Smooth muscle cell (in vitro differentiated cells): ENCODE results near the gene MLLT10. TPM values are rescaled to one million over a fixed set of nuclear protein-coding genes. Genes with fewer than 3 reads are reported as not detected.
"Not testable (repeated sequence)": the region's sequence is repeated elsewhere in the genome, so short reads cannot be mapped to it uniquely, and the experiment has no call there.

Experiments
- DNase-seq: peaks from one replicate; lab custom pipeline; 2025; ENCODE audit not compliant: unreplicated experiment; lab: John Stamatoyannopoulos, UW
- H2AFZ ChIP-seq: fragments of 200-600 bp; sonication (generic); 2 replicates; pipeline ENCODE4 v1.6.0; 2016; ENCODE audit warnings: antibody characterized with exemption, low read depth, mild to moderate bottlenecking
- H3F3A ChIP-seq: fragments of 200-600 bp; sonication (generic); 2 replicates; pipeline ENCODE4 v1.6.0; 2017; ENCODE audit warnings: antibody characterized with exemption, low read depth
- H3K27ac ChIP-seq: fragments of 200-600 bp; sonication (generic); 2 replicates; pipeline ENCODE4 v1.5.1; 2016; ENCODE audit warnings: low read depth, mild to moderate bottlenecking
- H3K27me3 ChIP-seq: fragments of 200-600 bp; sonication (generic); 2 replicates; pipeline ENCODE4 v1.6.1; 2016; ENCODE audit warnings: low read depth, mild to moderate bottlenecking
- H3K36me3 ChIP-seq: fragments of 200-600 bp; sonication (generic); 2 replicates; pipeline ENCODE4 v1.5.1; 2016; ENCODE audit warnings: low read depth
- H3K4me1 ChIP-seq: fragments of 200-600 bp; sonication (generic); 2 replicates; pipeline ENCODE4 v1.5.1; 2016; ENCODE audit warnings: low read depth
- H3K4me2 ChIP-seq: fragments of 200-600 bp; sonication (generic); 2 replicates; pipeline ENCODE4 v1.6.0; 2016; ENCODE audit warnings: mild to moderate bottlenecking
- H3K4me3 ChIP-seq: fragments of 200-600 bp; sonication (generic); 2 replicates; pipeline ENCODE4 v1.5.1; 2016; ENCODE audit warnings: mild to moderate bottlenecking
- H3K79me2 ChIP-seq: fragments of 200-600 bp; sonication (generic); 2 replicates; pipeline ENCODE4 v1.6.0; 2016; ENCODE audit warnings: low read depth, mild to moderate bottlenecking
- H3K9ac ChIP-seq: fragments of 200-600 bp; sonication (generic); 2 replicates; pipeline ENCODE4 v1.6.0; 2016; ENCODE audit warnings: low read depth
- H3K9me3 ChIP-seq: fragments of 200-600 bp; sonication (generic); replicated peaks from 2 replicates; pipeline ENCODE4 v1.5.1; 2016; ENCODE audit warnings: low read depth
- H4K20me1 ChIP-seq: fragments of 200-600 bp; sonication (generic); 2 replicates; pipeline ENCODE4 v1.6.0; 2016; ENCODE audit warnings: low read depth
- WGBS: methylation state at CpG from one replicate; pipeline ENCODE4 v1.1.7; 2016; ENCODE audit warnings: low lambda C conversion rate; 5-methylcytosine and 5-hydroxymethylcytosine counted together
- polyA plus RNA-seq: library from polyadenylated mRNA; unstranded; fragments of >200 nt; fragmentation: Nextera tagmentation; extraction: Ambion mirVana; gene quantifications from 2 replicates; pipeline ENCODE4 v1.2.1, GENCODE V29; 2016
- total RNA-seq: library from RNA; depleted of rRNA; stranded (reverse); fragments of >200 nt; gene quantifications from 2 replicates; pipeline ENCODE4 v1.2.3, GENCODE V29; 2014
- TF ChIP-seq, protein P1 (sequence below): fragments of 200-600 bp; sonication (generic); IDR thresholded peaks from 2 replicates; pipeline ENCODE4 v1.5.1; 2017; ENCODE audit warnings: borderline replicate concordance, mild to moderate bottlenecking, antibody characterized with exemption; ENCODE audit not compliant: insufficient read depth, poor library complexity, severe bottlenecking

The MLLT10 gene
- total and polyA plus RNA-seq, 2 experiments from 2014 or later = 6.8 to 43.6 TPM

DNA sequence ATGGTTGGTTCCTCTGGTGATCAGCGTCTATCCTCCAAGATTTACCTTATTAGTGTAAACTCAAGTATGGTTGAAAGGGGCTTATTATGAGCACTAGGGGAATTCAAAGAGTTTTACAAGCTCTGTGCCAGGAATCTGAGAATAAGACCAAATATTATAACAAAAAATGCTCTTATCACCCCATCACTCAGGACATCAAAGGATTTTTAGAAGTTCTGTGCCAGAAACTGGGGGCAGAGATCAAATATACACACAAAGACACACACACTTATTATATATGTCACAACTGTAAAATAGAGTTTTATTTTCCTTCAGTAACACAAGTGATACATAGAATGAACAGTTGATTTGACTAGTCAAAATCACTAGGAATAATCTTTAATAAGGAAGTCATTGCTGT is 89.3 kb downstream of the MLLT10 start:
- no peaks in the 10 kb centered on the region for H4K20me1 ChIP-seq
- no peaks in the 10 kb centered on the region for H3K9me3 ChIP-seq
- no peak overlapping the region for H3K4me3 ChIP-seq
- no peaks in the 10 kb centered on the region for H3K36me3 ChIP-seq
- no peaks in the 10 kb centered on the region for H3K27me3 ChIP-seq
- WGBS = 81% methylated on average over 1 of the region's 1 CpG
- H2AFZ ChIP-seq = no peak overlapping the region
- no peak for DNase-seq
- TF ChIP-seq, protein P1, sequence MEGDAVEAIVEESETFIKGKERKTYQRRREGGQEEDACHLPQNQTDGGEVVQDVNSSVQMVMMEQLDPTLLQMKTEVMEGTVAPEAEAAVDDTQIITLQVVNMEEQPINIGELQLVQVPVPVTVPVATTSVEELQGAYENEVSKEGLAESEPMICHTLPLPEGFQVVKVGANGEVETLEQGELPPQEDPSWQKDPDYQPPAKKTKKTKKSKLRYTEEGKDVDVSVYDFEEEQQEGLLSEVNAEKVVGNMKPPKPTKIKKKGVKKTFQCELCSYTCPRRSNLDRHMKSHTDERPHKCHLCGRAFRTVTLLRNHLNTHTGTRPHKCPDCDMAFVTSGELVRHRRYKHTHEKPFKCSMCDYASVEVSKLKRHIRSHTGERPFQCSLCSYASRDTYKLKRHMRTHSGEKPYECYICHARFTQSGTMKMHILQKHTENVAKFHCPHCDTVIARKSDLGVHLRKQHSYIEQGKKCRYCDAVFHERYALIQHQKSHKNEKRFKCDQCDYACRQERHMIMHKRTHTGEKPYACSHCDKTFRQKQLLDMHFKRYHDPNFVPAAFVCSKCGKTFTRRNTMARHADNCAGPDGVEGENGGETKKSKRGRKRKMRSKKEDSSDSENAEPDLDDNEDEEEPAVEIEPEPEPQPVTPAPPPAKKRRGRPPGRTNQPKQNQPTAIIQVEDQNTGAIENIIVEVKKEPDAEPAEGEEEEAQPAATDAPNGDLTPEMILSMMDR = no peak
- H3K79me2 ChIP-seq = peaks cover 12% of the 10 kb centered on the region
- H3K4me1 ChIP-seq = no peaks in the 10 kb centered on the region
- H3K9ac ChIP-seq = no peak overlapping the region
- H3K4me2 ChIP-seq = no peak overlapping the region
- H3K27ac ChIP-seq = no peak overlapping the region
- no peaks in the 10 kb centered on the region for H3F3A ChIP-seq

DNA sequence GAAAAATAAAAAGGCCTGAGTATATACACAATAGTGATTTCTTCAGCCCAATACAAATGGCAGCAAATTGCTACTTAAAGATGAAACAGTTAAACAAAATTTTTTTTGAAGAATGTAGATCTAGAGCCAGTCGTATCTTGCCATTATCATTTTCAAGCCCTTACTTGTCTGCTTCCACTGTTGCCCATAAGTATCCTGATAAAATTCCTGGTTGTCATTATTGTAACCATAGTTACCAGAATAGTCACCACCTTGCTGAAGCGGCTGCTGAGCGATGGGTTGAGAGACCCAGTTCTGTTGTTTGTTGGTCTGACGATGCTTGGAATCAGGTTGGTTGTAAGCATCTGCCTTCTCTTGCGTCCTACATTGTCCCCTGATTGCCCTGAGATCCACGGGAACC is 90.4 kb downstream of the MLLT10 start:
- H3K9me3 ChIP-seq, DNase-seq, H3K27me3 ChIP-seq, H3K9ac ChIP-seq, H3F3A ChIP-seq, H3K4me3 ChIP-seq, H3K4me2 ChIP-seq, H3K4me1 ChIP-seq, H2AFZ ChIP-seq, H3K36me3 ChIP-seq, H4K20me1 ChIP-seq, H3K27ac ChIP-seq: not testable (repeated sequence)
- H3K79me2 ChIP-seq = peaks cover 12% of the 10 kb centered on the region
- WGBS = 94% methylated on average over 6 of the region's 6 CpGs

DNA sequence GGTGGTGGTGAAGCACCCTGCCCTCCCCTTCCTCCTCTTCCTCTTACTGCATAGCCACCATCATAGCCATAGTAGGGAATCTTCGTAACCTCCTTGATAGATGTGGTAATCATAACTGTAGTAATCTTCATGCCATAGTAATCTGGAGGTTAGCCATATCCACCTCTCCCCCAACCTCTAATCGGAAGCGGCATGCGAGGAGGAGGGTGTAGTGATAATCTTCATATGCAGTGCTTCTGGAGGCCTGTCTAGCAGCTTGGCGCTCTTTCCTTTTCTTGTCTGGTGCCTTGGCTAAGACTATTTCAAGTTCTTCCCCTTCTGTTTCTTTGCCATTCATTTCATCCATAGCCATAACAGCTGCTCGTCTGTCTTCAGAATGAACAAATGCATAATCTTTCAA is 90.9 kb downstream of the MLLT10 start:
- Histone ChIP-seq H3K9me3 (no peaks in the 10 kb centered on the region), H3K9ac (no peak overlapping the region), H3K36me3 (no peaks in the 10 kb centered on the region), H4K20me1 (no peaks in the 10 kb centered on the region), H3K4me3 (no peak overlapping the region), H3K27me3 (no peaks in the 10 kb centered on the region), H3K4me2 (no peak overlapping the region), H3K79me2 (peaks cover 12% of the 10 kb centered on the region), H3F3A (no peaks in the 10 kb centered on the region), H3K4me1 (no peaks in the 10 kb centered on the region), H3K27ac (no peak overlapping the region), H2AFZ (no peak overlapping the region)
- 97% methylated on average over 6 of the region's 6 CpGs for WGBS
- no peak for DNase-seq
- TF ChIP-seq, protein P1 = no peak

DNA sequence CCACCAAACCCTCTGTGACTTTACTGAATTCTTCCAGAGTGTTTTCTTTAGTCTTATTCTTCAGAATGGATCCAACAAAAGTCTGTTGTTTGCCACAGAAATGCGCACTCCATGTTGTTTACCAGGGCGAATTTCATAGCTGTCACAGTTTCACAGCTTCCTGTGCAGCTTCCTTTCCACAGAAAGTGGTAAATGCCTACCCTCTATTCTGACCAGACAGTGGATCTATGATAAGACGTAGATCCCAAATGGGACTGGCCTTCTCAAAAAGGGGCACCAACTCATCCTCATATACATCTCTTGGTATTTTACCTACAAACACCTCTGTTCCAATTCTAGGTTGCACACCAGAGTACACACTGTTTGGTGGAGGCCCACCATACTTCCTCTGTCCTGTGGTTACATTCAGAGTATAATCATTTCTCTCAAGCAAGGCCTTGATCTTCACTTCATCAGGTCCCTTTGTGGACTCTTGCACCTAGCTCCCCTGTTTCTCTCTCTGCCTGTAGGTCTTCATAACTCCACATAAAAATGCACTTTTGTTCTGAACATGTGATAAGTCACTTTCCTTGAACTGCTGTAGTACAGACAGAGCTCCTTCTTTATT is 91.7 kb downstream of the MLLT10 start:
- DNase-seq = no peak

More for the DNA sequence above, 91.7 kb downstream of the MLLT10 start:
- no peaks in the 10 kb centered on the region for H4K20me1 ChIP-seq
- H3K79me2 ChIP-seq = peaks cover 8% of the 10 kb centered on the region
- H3K9me3 ChIP-seq = no peaks in the 10 kb centered on the region
- no peaks in the 10 kb centered on the region for H3K27me3 ChIP-seq
- no peak overlapping the region for H2AFZ ChIP-seq
- no peaks in the 10 kb centered on the region for H3K4me1 ChIP-seq
- TF ChIP-seq, protein P1 = no peak
- H3K27ac ChIP-seq = no peak overlapping the region
- no peak overlapping the region for H3K4me2 ChIP-seq
- WGBS = 97% methylated on average over 3 of the region's 3 CpGs
- H3K9ac ChIP-seq = no peak overlapping the region
- no peak overlapping the region for H3K4me3 ChIP-seq
- H3K36me3 ChIP-seq = no peaks in the 10 kb centered on the region
- no peaks in the 10 kb centered on the region for H3F3A ChIP-seq
